Smooth muscle cell (in vitro differentiated cells): ENCODE measurements around the gene FAM163A. TPM values are rescaled to one million over a fixed set of nuclear protein-coding genes. Genes with fewer than 3 reads are reported as not detected.

ENCODE experiments used
- DNase-seq: peaks from one replicate; lab custom pipeline; 2025; ENCODE audit not compliant: unreplicated experiment; lab: John Stamatoyannopoulos, UW
- H2AFZ ChIP-seq: fragments of 200-600 bp; sonication (generic); 2 replicates; pipeline ENCODE4 v1.6.0; 2016; ENCODE audit warnings: antibody characterized with exemption, low read depth, mild to moderate bottlenecking
- H3F3A ChIP-seq: fragments of 200-600 bp; sonication (generic); 2 replicates; pipeline ENCODE4 v1.6.0; 2017; ENCODE audit warnings: antibody characterized with exemption, low read depth
- H3K27ac ChIP-seq: fragments of 200-600 bp; sonication (generic); 2 replicates; pipeline ENCODE4 v1.5.1; 2016; ENCODE audit warnings: low read depth, mild to moderate bottlenecking
- H3K27me3 ChIP-seq: fragments of 200-600 bp; sonication (generic); 2 replicates; pipeline ENCODE4 v1.6.1; 2016; ENCODE audit warnings: low read depth, mild to moderate bottlenecking
- H3K36me3 ChIP-seq: fragments of 200-600 bp; sonication (generic); 2 replicates; pipeline ENCODE4 v1.5.1; 2016; ENCODE audit warnings: low read depth
- H3K4me1 ChIP-seq: fragments of 200-600 bp; sonication (generic); 2 replicates; pipeline ENCODE4 v1.5.1; 2016; ENCODE audit warnings: low read depth
- H3K4me2 ChIP-seq: fragments of 200-600 bp; sonication (generic); 2 replicates; pipeline ENCODE4 v1.6.0; 2016; ENCODE audit warnings: mild to moderate bottlenecking
- H3K4me3 ChIP-seq: fragments of 200-600 bp; sonication (generic); 2 replicates; pipeline ENCODE4 v1.5.1; 2016; ENCODE audit warnings: mild to moderate bottlenecking
- H3K79me2 ChIP-seq: fragments of 200-600 bp; sonication (generic); 2 replicates; pipeline ENCODE4 v1.6.0; 2016; ENCODE audit warnings: low read depth, mild to moderate bottlenecking
- H3K9ac ChIP-seq: fragments of 200-600 bp; sonication (generic); 2 replicates; pipeline ENCODE4 v1.6.0; 2016; ENCODE audit warnings: low read depth
- H3K9me3 ChIP-seq: fragments of 200-600 bp; sonication (generic); replicated peaks from 2 replicates; pipeline ENCODE4 v1.5.1; 2016; ENCODE audit warnings: low read depth
- H4K20me1 ChIP-seq: fragments of 200-600 bp; sonication (generic); 2 replicates; pipeline ENCODE4 v1.6.0; 2016; ENCODE audit warnings: low read depth
- CTCF ChIP-seq: fragments of 200-600 bp; sonication (generic); IDR thresholded peaks from 2 replicates; pipeline ENCODE4 v1.5.1; 2017; ENCODE audit warnings: borderline replicate concordance, mild to moderate bottlenecking, antibody characterized with exemption; ENCODE audit not compliant: insufficient read depth, poor library complexity, severe bottlenecking
- WGBS: methylation state at CpG from one replicate; pipeline ENCODE4 v1.1.7; 2016; ENCODE audit warnings: low lambda C conversion rate; 5-methylcytosine and 5-hydroxymethylcytosine counted together
- polyA plus RNA-seq: library from polyadenylated mRNA; unstranded; fragments of >200 nt; fragmentation: Nextera tagmentation; extraction: Ambion mirVana; gene quantifications from 2 replicates; pipeline ENCODE4 v1.2.1, GENCODE V29; 2016
- total RNA-seq: library from RNA; depleted of rRNA; stranded (reverse); fragments of >200 nt; gene quantifications from 2 replicates; pipeline ENCODE4 v1.2.3, GENCODE V29; 2014

Gene FAM163A
- total and polyA plus RNA-seq, 2 experiments from 2014 or later, result not detected

- H3K27ac ChIP-seq, result no peak overlapping the region
Observed at GRCh38 chr1:179816196-179816960, 73.3 kb downstream of the FAM163A start.

GRCh38 chr1:179817056-179817455 lies 74.0 kb downstream of the FAM163A start:
- no peak overlapping the region for H3K27ac ChIP-seq
- no peaks in the 10 kb centered on the region for H3K79me2 ChIP-seq
- no peak overlapping the region for H3K4me2 ChIP-seq
- H3K4me1 ChIP-seq, result peaks cover 3% of the 10 kb centered on the region
- no peak overlapping the region for H3K4me3 ChIP-seq
- no peak overlapping the region for H2AFZ ChIP-seq
- no peaks in the 10 kb centered on the region for H3F3A ChIP-seq
- no peaks in the 10 kb centered on the region for H3K9me3 ChIP-seq
- no peaks in the 10 kb centered on the region for H4K20me1 ChIP-seq
- no peak for DNase-seq
- peaks cover 22% of the 10 kb centered on the region for H3K27me3 ChIP-seq
- no peaks in the 10 kb centered on the region for H3K36me3 ChIP-seq
- no peak for TF ChIP-seq CTCF
- no peak overlapping the region for H3K9ac ChIP-seq
- 93% methylated on average over 8 of the region's 8 CpGs for WGBS

More at GRCh38 chr1:179816196-179816960, 73.3 kb downstream of the FAM163A start:
- TF ChIP-seq CTCF, result no peak
- no peak for DNase-seq
- WGBS, result 85% methylated on average over 17 of the region's 17 CpGs
- Histone ChIP-seq H4K20me1 (no peaks in the 10 kb centered on the region), H3F3A (no peaks in the 10 kb centered on the region), H2AFZ (no peak overlapping the region), H3K4me2 (no peak overlapping the region), H3K4me3 (no peak overlapping the region), H3K27me3 (peaks cover 22% of the 10 kb centered on the region), H3K4me1 (peaks cover 3% of the 10 kb centered on the region), H3K36me3 (no peaks in the 10 kb centered on the region), H3K9ac (no peak overlapping the region), H3K79me2 (no peaks in the 10 kb centered on the region), H3K9me3 (no peaks in the 10 kb centered on the region)

DNA sequence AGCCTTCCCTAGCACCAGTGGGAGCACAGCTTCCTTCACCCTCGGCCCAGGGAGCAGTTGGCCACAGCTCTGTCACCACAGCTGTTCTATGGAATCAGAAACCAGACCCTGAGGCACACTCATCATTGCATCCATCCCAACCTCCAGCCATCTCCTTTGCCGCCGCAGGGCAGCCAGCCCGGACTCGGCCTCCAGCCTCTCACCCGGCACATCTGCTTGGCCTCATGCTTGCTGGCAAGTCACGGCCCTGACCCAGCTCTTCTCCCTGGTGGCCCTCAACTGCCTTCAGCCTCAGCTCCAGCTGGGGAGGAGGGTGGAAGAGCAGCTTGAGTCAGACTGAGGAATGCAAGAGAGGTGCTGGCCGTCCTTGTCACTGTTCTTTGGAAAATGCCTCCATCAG lies 74.7 kb downstream of the FAM163A start:
- Histone ChIP-seq H3K27ac (no peak overlapping the region), H3K4me2 (no peak overlapping the region), H3K4me3 (no peak overlapping the region), H3K4me1 (peaks cover 3% of the 10 kb centered on the region), H3K79me2 (no peaks in the 10 kb centered on the region), H3K9ac (no peak overlapping the region), H2AFZ (no peak overlapping the region), H3K9me3 (no peaks in the 10 kb centered on the region), H3K27me3 (peaks cover 24% of the 10 kb centered on the region), H3K36me3 (no peaks in the 10 kb centered on the region), H4K20me1 (no peaks in the 10 kb centered on the region), H3F3A (no peaks in the 10 kb centered on the region)
- TF ChIP-seq CTCF, result no peak
- WGBS, result 80% methylated on average over 8 of the region's 8 CpGs
- DNase-seq, result no peak

GRCh38 chr1:179818260-179818659 lies 75.2 kb downstream of the FAM163A start:
- peaks cover 3% of the 10 kb centered on the region for H3K4me1 ChIP-seq
- no peak for TF ChIP-seq CTCF
- no peak for DNase-seq
- H3F3A ChIP-seq, result no peaks in the 10 kb centered on the region
- no peaks in the 10 kb centered on the region for H4K20me1 ChIP-seq
- no peak overlapping the region for H3K4me3 ChIP-seq
- peaks cover 24% of the 10 kb centered on the region for H3K27me3 ChIP-seq
- H3K9ac ChIP-seq, result no peak overlapping the region
- no peaks in the 10 kb centered on the region for H3K36me3 ChIP-seq
- no peak overlapping the region for H2AFZ ChIP-seq
- H3K27ac ChIP-seq, result no peak overlapping the region
- H3K9me3 ChIP-seq, result no peaks in the 10 kb centered on the region
- WGBS, result 97% methylated on average over 7 of the region's 7 CpGs
- no peak overlapping the region for H3K4me2 ChIP-seq
- H3K79me2 ChIP-seq, result no peaks in the 10 kb centered on the region
